Left ventricle myocardium superior (tissue), 1 donor: ENCODE results near the gene FAM83E. TPM values are rescaled to one million over a fixed set of nuclear protein-coding genes. Genes with fewer than 3 reads are reported as not detected.
A peak's percentile ranks its signal among the peaks of the same experiment; 100 is the strongest.
"Not testable (repeated sequence)": the region's sequence is repeated elsewhere in the genome, so short reads cannot be mapped to it uniquely, and the experiment has no call there.

Experiments used
- ATAC-seq: fragments of 200-7000 bp; cut with Tn5 transposase; one replicate; pipeline ENCODE4 v1.9.1; 2020; ENCODE audit warnings: mild to moderate bottlenecking, moderate library complexity
- DNase-seq: peaks from one replicate; pipeline ENCODE4 v3.0.0-alpha.2; 2020
- intact Hi-C: fragments of 100-400 bp; cut with micrococcal nuclease; formaldehyde crosslinking; loops from one replicate; pipeline ENCODE4 v1.11.0; 2022
- total RNA-seq: library from RNA; stranded (reverse); fragmentation: NEBNext Ultra II Directional; extraction: Animal tissue kit (Norgen Biotek cat#: 25700); gene quantifications from one replicate; pipeline ENCODE4 v1.2.1, GENCODE V29; 2021
- donor health status: DM: no; HTN: yes; CAD: no; lungs with severe emphysema.

The FAM83E gene
- total RNA-seq, 1 donor from 2014 or later: not detected

DNA sequence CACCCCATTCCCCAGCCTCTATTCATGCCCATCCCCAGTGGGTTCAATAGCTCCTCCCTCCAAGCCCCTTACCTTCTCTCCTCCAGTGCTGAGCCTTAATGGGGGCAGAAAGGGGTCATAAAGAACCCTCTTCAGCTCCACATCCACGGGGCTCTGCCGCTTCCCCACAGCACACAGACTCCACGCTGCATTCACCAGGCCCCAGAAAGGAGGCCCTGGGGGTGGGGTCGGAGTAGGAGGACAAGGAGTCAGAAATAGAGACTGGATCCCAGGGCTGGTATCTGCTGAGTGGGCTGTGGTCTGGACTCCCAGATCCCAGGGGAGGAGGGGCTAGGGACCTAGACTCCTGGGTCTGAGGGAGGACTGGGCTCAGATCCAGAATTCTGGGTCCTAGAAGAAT, 29.5 kb upstream of the FAM83E start:
- no peak for DNase-seq
- intact Hi-C loops: no loop called here
- no peak for ATAC-seq

DNA sequence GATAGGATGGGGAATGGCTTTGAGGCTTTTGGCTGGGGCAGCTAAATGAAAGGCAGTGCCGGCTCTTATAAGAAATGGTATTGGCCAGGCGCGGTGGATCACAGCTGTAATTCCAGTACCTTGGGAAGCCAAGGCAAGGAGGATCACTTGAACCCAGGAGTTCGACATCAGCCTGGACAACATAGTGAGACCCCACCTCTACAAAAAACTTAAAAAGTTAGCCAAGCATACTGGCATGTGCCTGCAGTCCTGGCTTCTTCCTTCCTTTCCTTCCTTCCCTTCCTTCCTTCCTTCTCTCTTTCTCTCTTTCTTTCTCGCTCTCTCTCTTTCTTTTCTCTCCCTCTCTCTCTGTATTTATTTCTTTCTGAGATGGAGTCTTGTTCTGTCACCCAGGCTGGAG, 28.0 kb upstream of the FAM83E start:
- ATAC-seq (no peak), DNase-seq (no peak)
- intact Hi-C loops: no loop called here

DNA sequence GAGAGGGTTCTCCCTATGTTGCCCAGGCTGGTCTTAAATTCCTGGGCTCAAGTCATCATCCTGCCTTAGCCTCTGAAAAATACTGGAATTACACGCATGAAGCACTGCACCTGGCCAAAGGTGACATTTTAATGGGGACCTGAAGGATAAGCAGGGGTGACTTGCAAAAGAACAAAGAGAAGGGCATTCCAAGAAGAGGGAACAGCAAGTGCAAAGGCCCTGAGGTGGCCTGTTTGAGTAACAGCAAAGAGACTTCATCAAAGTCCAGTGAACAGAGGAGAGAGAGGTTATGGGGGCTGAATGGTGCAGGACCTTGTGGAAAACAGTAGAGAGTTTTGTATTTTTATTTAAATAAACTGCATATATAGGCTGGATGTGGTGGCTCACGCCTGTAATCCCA, 27.0 kb upstream of the FAM83E start:
- no peak for ATAC-seq
- intact Hi-C loops: no loop called here
- DNase-seq: no peak

DNA sequence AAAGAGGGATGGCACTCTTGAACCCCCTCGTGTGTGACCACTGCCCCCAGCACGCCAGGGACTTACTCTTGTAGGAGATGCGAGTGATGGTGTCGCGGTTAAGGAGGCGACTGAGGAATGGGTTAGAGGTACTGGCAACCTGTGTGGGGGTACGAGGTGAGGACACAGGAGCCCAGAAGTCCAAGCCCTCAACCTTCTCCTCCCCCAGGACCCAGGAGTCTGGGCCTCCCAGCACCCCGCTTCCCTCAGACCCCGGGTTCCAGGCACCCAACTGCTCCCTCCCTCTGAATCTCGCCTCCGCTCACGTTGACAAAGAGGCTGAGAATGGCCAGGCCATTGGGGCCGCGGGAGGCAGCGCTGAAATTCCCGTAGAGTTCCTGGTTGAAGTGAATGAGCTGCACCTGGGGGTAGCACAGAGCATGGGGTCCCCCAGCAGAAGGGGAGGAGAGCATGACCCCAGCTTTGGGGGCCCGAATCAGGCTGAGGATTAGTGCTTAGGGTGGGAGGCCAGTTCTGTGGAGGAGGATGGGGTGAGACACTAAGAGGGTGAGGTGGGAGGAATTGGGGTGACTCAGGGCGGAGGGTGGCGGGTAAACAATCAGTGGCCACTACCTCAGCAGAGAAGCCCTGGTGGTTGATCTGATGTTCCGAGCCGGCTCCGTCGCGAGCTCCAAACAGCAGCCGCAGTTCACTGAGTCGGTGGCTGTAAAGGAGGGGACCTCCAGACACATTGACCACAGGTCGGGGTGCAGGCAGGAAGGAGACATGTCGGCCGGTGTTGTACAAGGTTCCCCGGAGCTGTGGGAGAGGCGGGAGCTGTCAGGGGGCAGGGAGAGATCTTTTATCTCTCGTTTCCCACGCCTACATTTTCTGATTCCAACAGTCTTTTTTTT, 24.9 kb upstream of the FAM83E start:
- intact Hi-C loops: no loop called here
- ATAC-seq (no peak), DNase-seq (peak; percentile 33)

DNA sequence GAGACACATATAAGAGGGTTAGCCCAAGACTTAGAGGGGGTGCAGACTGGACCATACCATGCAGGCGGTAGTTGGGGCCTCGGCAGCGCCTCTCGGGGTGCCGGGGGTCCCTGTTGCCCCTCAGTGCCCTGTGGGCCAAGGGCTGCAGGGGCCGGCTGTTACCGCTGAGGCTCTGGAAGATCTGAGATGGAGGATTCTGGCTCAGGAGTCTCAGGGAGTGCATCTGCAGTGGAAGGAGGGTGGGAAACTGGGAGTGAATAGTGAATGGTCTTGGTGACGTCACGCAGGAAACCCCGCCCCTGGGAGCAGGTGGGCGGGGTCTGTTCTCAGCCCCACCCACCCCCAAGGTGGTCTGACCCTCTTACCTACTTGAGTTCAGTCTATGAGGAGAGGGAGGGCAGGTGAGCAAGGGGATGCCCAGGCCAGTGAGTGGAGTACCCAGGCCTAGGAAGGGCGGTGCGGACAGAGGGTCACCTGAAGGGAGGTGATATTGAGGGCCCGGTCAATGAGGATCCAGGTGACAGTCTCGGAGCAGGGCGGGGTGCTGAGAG, 24.0 kb upstream of the FAM83E start:
- intact Hi-C loops: no loop called here
- peak; percentile 40 for DNase-seq
- no peak for ATAC-seq

GRCh38 chr19:48637948-48638830, 23.3 kb upstream of the FAM83E start:
- intact Hi-C loops: no loop called here
- DNase-seq (peak; percentile 83), ATAC-seq (peak; percentile 35)

DNA sequence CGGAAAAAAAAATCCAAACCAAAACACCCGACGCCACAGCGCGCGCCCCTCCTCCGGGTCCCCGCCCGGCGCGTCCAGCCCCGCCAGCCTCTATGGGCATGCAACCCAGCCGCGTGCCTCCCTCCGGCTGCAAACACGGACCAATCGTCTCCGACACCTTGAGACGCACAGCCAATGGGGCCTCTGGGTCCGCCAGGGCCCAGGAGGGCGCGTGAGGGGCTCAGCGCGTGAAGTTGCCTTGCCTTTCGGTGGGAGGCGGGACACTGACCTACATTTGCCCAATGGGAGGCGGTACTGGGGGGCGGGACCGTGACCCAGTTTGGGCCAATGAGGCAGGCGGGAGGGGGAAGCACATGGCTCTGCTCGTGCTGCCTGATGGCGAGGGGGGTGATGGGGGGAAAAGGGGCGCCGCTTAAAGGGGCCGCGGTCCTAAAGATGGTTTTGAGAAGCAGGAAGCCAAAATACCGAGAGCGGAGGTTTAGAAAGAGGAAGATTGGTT, 22.6 kb upstream of the FAM83E start:
- ATAC-seq (peak; percentile 77), DNase-seq (peak; percentile 99)
- intact Hi-C loops: no loop called here

DNA sequence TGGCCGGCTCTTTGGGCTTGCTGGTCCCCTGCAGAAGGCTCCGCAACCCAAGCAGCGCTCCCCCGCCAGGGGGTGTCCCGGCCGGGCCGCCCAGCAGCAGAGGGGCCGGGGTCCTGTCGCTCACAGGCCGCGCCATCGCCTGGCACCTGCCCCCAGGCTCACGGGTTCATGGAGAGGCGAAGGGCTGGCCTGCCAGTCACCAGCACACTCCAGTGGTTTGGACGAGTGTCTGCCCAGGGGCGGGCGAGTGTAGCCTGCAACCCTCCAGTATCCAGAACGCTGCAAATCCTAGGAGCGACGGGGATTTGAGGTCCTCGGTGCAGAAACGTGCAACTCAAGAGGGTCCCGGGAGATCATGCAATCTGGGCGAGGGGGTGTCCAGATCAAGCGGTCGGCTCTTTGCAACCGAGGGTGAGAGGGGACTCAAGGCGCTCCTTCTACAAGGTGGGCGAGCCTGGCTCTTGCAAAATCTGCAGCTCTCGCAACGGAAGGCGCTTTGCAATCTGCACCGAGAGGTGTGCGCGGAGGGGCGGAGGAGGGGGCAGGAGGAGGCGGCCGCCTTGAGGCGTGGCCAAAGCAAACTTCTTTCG, 22.1 kb upstream of the FAM83E start, which contains the start of gene DBP:
TSS of gene DBP (minus strand) at position 521 of the 590 bp plus-strand sequence. CDS start at position 136, 385 bp downstream.
- DNase-seq (peak; percentile 78), ATAC-seq (peak; percentile 10)
- intact Hi-C loops: no loop called here

DNA sequence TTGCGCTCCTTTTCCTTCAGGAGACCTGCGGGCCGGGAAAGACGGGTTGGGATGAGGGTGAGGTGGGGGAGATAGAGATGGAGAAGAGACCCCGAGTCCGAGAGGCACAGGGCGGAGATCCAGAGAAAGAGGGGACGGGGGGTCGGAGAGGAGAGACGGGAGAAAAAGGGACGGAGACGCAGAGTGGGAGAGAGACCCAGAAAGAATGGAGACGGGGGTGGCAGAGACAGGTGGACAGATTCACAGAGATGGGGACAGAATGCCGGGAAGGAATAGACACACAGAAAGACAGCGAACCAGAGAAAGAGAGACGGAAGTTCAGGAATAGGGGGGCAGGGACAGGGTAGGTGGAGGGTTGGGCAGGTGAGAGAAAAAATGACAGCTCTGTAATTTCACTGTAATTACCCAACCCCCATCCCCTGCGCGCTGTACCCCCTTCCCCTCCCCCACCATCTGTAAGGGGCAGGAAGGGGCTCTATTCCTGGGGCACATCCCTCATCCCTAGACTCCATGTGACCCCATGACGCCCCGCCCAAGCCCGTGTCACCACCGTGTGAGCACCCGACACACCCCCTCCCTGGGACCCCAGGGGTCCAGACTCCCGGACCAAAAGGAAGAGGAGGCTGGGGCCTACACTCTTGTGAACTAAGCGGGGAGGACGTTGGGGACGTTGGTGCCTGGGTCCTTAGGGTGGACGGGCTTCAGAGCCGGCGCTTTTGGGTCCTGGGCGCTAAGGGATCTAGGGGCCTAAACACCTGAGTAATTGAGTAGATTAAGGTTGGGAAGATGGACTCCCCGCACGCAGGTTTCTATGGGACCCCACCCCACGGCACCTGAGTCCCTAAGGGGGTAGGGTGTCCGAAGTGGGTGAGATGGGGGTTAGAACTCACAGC, 21.3 kb upstream of the FAM83E start:
- intact Hi-C loops: no loop called here
- ATAC-seq (peak; percentile 0), DNase-seq (peak; percentile 69)

DNA sequence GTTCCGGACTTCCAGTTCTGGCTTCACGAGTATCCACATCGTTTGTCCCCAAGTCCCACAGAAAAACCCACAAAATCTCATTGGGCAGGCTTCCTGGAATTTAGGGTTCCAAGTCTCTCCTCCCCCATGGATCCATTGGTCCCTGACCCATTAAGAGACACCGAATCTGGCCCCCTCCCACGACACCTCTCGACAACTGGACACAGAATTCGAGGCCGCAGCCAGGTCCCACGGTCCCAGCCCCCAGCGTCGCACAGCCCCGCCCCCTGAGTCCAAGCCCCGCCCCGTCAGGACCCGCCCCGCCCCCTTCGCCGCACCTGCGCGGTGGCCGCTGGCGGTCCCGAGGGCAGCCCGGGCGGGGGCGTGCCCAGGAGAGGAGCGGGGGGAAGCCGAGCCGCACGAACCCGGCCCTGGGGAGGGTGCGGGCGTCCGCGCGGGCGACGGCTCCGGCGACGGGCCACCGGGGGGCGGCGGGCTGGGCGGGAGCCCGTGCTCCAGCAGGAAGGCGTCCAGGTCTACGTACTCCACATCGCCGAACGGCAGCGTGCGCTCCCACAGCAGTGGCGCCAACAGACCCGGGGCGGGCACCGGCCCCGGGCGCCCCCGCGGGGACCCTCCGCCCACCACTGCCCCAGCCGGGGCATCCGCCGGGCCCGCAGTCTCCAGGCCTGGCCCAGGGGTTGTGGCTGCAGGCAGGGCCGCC, 20.5 kb upstream of the FAM83E start:
- intact Hi-C loops: no loop called here
- ATAC-seq: peak; percentile 54
- peak; percentile 85 for DNase-seq

DNA sequence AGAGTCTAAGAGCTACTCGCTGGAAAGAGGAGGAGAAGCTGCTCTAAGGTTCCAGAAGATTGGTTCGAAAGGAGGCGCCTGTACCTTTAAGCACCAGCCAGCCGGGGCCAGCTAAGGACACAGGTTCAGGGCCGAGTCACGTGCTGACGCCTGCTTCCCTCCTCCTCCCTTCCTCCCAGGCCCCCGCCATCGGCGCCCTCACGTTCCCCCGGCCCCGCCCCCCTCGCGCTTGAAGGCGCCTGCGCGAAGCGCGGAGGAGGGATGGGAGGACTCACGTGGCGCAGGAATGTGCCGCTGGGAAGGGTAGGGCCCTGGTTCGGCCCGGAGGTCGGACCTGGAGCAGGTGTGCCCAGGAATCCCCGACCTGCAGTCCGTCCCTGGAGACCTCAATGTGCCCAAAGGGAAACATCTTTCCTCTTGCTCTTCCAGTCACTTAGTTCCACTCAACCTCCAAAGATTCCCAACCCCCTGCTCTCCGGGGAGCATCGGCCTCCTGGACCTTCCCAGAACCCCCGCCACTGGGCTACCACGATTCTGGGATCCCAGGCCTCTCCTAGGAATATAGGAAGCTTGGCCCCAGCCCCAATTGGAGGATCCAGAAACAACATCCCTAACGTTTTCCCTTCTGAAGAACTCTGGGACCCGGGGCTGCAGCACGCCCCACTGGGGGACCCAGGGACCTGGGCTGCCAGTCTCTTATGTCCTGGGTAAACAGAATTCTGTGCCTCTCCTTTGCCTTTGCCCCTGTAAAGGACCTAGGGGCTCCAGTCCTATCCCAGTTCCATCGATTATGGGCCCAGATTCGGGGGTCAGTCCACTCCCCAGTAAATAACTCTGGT, 19.8 kb upstream of the FAM83E start:
- DNase-seq (peak; percentile 98), ATAC-seq (peak; percentile 53)
- intact Hi-C loops: no loop called here

GRCh38 chr19:48634036-48634342, 19.1 kb upstream of the FAM83E start:
- intact Hi-C loops: no loop called here
- DNase-seq (no peak), ATAC-seq (no peak)

GRCh38 chr19:48633148-48634035, 18.5 kb upstream of the FAM83E start:
- DNase-seq: peak; percentile 36
- ATAC-seq: no peak
- intact Hi-C loops: no loop called here

- ATAC-seq: no peak
- DNase-seq: peak; percentile 38
- intact Hi-C loops: no loop called here
Measured at GRCh38 chr19:48632692-48633147, 17.8 kb upstream of the FAM83E start.

- intact Hi-C loops, DNase-seq, ATAC-seq: not testable (repeated sequence)
Measured at GRCh38 chr19:48632286-48632685, 17.4 kb upstream of the FAM83E start.

GRCh38 chr19:48631225-48631624, 16.3 kb upstream of the FAM83E start:
- intact Hi-C loops: no loop called here
- ATAC-seq (no peak), DNase-seq (no peak)
